Activated T-helper 2 cell treated with anti-CD3 and anti-CD28 coated beads, Interferon-gamma antibody, Interleukin-2, Interleukin-4, amounts not matched to agents 10 μg/mL and 5 μg/mL and 100 μg/mL, durations not matched to agents 14 hours and 24 hours and 36 hours (primary cell): Measurements from ENCODE around the gene FAN1. TPM values are rescaled to one million over a fixed set of nuclear protein-coding genes. Genes with fewer than 3 reads are reported as not detected.

ENCODE experiments used
- DNase-seq: peaks from one replicate; pipeline ENCODE4 v3.0.0; 2021; ENCODE audit warnings: low spot score
- H3K27ac Mint-ChIP-seq: one replicate; pipeline ENCODE4 v1.8.0; 2021; ENCODE audit warnings: mixed read lengths
- H3K27me3 Mint-ChIP-seq: one replicate; pipeline ENCODE4 v1.8.0; 2021; ENCODE audit warnings: low read depth, mixed read lengths
- H3K36me3 Mint-ChIP-seq: one replicate; pipeline ENCODE4 v1.8.0; 2021; ENCODE audit warnings: low read depth, mixed read lengths
- H3K4me1 Mint-ChIP-seq: one replicate; pipeline ENCODE4 v1.8.0; 2021; ENCODE audit warnings: low read depth, mixed read lengths
- H3K4me3 Mint-ChIP-seq: one replicate; pipeline ENCODE4 v1.8.0; 2021; ENCODE audit warnings: low read depth, mild to moderate bottlenecking, moderate library complexity, mixed read lengths
- H3K9me3 Mint-ChIP-seq: one replicate; pipeline ENCODE4 v1.8.0; 2021; ENCODE audit warnings: mixed read lengths
- intact Hi-C: fragments of 100-400 bp; cut with micrococcal nuclease; formaldehyde crosslinking; loops from one replicate; pipeline ENCODE4 v1.15.1; 2023
- total RNA-seq: library from RNA; stranded (reverse); gene quantifications from 2 replicates; pipeline ENCODE4 v1.2.3, GENCODE V29; 2022

The FAN1 gene
- total RNA-seq, 1 donor from 2014 or later = 20.9 TPM

DNA sequence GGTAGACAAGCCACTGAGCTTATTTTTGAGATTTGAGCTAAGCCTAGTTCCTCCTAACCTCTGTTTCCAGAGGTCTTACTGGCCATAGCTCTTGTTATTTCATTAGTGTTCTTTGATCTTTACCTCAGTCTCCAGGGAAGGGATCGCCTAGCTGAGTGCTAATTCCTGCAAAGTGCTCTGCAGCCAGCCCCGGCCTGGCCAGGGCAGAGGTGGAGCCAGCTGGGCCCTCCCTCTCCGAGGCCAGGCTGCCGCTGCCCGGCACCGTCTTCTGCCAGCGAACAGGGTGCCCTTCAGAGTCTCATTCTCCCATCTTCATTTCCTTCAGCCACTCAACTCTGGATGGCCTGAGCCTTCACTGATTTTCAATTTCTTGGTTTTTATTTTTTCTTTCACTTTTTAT is 19.7 kb downstream of the FAN1 start:
- Mint-ChIP-seq H3K4me3 (no peak overlapping the region), H3K27me3 (no peaks in the 10 kb centered on the region), H3K27ac (no peak overlapping the region), H3K36me3 (peaks cover 68% of the 10 kb centered on the region), H3K9me3 (no peaks in the 10 kb centered on the region), H3K4me1 (no peaks in the 10 kb centered on the region)
- intact Hi-C loops = no loop called here
- no peak for DNase-seq

DNA sequence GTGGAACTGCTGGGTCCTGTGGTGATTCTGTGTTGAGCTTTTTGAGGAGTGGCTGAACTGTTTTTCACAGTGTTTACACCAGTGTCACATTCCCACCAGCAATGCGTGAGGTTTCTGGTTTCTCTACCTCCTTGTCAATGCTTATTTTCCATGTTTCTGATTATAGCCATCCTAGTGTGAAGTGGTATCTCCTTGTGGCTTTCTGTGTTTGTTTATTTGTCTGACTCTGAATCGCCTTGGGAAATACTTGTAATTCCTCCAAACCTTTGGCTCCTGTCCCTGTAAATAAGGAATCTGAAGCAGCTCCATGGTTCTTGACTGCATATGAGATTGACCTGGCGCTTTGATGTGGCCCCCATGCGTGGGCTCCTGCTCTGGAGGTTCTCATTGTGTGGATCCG is 20.6 kb downstream of the FAN1 start:
- Mint-ChIP-seq H3K9me3 (no peaks in the 10 kb centered on the region), H3K4me1 (no peaks in the 10 kb centered on the region), H3K4me3 (no peak overlapping the region), H3K27ac (no peak overlapping the region), H3K27me3 (no peaks in the 10 kb centered on the region), H3K36me3 (peaks cover 69% of the 10 kb centered on the region)
- no peak for DNase-seq
- intact Hi-C loops = no loop called here

- H3K4me1 Mint-ChIP-seq = no peaks in the 10 kb centered on the region
- H3K36me3 Mint-ChIP-seq = peaks cover 71% of the 10 kb centered on the region
- H3K4me3 Mint-ChIP-seq = no peak overlapping the region
- intact Hi-C loops = no loop called here
- DNase-seq = no peak
- H3K9me3 Mint-ChIP-seq = no peaks in the 10 kb centered on the region
- no peaks in the 10 kb centered on the region for H3K27me3 Mint-ChIP-seq
- no peak overlapping the region for H3K27ac Mint-ChIP-seq
Measured at GRCh38 chr15:30925686-30926085, 22.0 kb downstream of the FAN1 start.

DNA sequence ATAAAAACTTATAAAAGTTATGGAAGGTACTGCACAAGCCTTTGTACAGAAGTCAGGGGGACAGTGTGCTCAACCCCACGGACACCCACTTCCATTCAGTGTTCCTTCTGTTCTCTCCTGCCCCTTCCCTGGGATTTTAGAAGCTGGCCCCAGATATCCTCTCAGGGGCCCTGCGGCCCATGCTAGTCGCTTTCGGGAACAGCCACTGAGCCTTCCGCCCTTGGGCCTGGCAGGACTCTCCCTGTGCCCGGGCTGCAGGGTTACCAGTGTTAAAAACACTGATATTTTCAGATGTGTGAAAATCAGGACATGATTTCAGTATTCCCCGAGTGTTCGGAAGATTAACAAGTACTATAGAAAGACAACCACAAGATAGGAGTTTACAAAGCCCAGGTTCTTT is 22.4 kb downstream of the FAN1 start:
- Mint-ChIP-seq H3K9me3 (no peaks in the 10 kb centered on the region), H3K36me3 (peaks cover 73% of the 10 kb centered on the region), H3K4me3 (no peak overlapping the region), H3K27me3 (no peaks in the 10 kb centered on the region), H3K4me1 (no peaks in the 10 kb centered on the region), H3K27ac (no peak overlapping the region)
- intact Hi-C loops = no loop called here
- DNase-seq = no peak

DNA sequence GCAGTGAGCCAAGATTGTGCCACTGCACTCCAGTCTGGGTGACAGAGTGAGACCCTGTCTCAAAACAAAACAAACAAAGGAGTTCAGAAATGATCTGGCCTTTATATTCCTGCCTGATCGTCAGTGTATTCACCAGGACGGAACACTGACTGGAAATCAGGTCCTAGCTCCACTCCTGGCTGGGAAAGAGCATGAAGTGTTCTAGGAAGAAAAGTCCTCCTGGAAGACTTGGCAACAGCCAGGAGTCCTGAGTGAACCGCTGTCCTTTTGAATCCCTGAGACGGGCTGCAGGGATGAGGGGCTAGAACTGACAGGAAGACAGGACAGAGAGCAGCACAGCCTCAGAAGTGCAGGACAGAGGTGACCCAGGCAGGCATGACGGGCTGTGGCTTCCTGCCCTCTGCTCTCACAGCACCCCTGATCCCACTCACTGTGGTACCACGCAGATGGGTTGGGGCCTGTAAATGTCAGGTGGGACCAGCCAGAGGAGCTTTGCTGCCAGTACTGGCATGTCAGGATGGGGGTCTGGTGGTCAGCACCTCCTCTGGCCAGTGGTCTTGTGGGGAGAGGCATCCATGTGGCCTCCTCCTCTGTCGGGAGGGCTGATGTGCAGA is 23.5 kb downstream of the FAN1 start:
- no peaks in the 10 kb centered on the region for H3K4me1 Mint-ChIP-seq

DNA sequence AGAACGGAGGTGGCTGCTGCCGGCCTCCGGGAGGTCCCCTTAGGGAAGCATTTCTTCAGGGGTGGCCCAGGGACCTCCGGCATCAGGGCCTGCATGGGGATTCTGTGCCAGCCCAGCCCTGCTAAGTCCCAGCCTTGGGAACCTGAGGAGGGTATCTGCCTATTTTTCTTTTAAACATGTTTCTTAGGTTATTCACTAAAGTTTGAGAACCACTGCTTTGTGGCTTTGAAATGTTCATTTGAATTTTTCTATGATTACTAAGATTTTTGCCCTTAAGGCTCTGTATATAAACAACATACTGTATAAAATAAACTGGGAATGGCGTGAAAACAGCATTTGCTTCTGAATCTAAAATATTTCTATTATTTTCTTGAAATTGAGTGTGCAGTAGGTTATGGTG is 24.4 kb downstream of the FAN1 start:
- intact Hi-C loops = no loop called here

More for the DNA sequence above, 23.5 kb downstream of the FAN1 start:
- no peaks in the 10 kb centered on the region for H3K27me3 Mint-ChIP-seq
- DNase-seq = no peak
- H3K9me3 Mint-ChIP-seq = no peaks in the 10 kb centered on the region
- H3K27ac Mint-ChIP-seq = no peak overlapping the region
- no peak overlapping the region for H3K4me3 Mint-ChIP-seq
- intact Hi-C loops = no loop called here
- peaks cover 72% of the 10 kb centered on the region for H3K36me3 Mint-ChIP-seq

GRCh38 chr15:30929064-30929669 is 25.5 kb downstream of the FAN1 start:
- Mint-ChIP-seq H3K27me3 (no peaks in the 10 kb centered on the region), H3K4me1 (peaks cover 5% of the 10 kb centered on the region), H3K4me3 (no peak overlapping the region), H3K27ac (no peak overlapping the region), H3K36me3 (peaks cover 70% of the 10 kb centered on the region), H3K9me3 (no peaks in the 10 kb centered on the region)
- DNase-seq = no peak
- intact Hi-C loops = no loop called here

More for the DNA sequence above, 24.4 kb downstream of the FAN1 start:
- H3K27ac Mint-ChIP-seq = no peak overlapping the region
- H3K27me3 Mint-ChIP-seq = no peaks in the 10 kb centered on the region
- peaks cover 68% of the 10 kb centered on the region for H3K36me3 Mint-ChIP-seq
- H3K9me3 Mint-ChIP-seq = no peaks in the 10 kb centered on the region
- DNase-seq = no peak
- no peak overlapping the region for H3K4me3 Mint-ChIP-seq
- H3K4me1 Mint-ChIP-seq = peaks cover 2% of the 10 kb centered on the region

DNA sequence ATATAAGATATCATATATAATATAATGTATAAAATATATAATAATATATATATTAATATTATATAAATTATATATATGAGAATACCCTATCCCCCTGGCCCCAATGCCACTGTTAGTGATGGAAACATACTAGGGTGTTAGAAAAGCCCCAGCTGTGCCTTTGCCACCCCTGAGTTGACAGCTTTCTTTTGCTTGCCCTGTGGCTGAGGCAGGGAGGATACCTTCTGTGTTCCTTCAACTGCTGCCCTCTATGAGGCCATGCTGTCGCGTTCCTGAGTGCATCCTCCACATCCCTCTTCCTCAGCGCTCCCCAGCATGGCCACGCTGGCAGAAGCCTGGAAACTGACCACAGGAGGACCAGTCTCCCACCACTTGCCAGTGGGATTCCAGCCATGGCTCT is 26.3 kb downstream of the FAN1 start:
- intact Hi-C loops = no loop called here

GRCh38 chr15:30930422-30930821 is 26.7 kb downstream of the FAN1 start:
- Mint-ChIP-seq H3K36me3 (peaks cover 68% of the 10 kb centered on the region), H3K4me1 (peaks cover 5% of the 10 kb centered on the region), H3K27me3 (no peaks in the 10 kb centered on the region)

More for the DNA sequence above, 26.3 kb downstream of the FAN1 start:
- peaks cover 5% of the 10 kb centered on the region for H3K4me1 Mint-ChIP-seq
- H3K27me3 Mint-ChIP-seq = no peaks in the 10 kb centered on the region
- no peak overlapping the region for H3K27ac Mint-ChIP-seq
- H3K4me3 Mint-ChIP-seq = no peak overlapping the region
- peaks cover 71% of the 10 kb centered on the region for H3K36me3 Mint-ChIP-seq
- no peak for DNase-seq
- no peaks in the 10 kb centered on the region for H3K9me3 Mint-ChIP-seq

GRCh38 chr15:30933293-30933692 is 29.6 kb downstream of the FAN1 start:
- peak overlapping the region; percentile 30 for H3K27ac Mint-ChIP-seq

More at GRCh38 chr15:30930422-30930821, 26.7 kb downstream of the FAN1 start:
- DNase-seq = no peak
- no peak overlapping the region for H3K27ac Mint-ChIP-seq
- no peak overlapping the region for H3K4me3 Mint-ChIP-seq
- H3K9me3 Mint-ChIP-seq = no peaks in the 10 kb centered on the region
- intact Hi-C loops = no loop called here

DNA sequence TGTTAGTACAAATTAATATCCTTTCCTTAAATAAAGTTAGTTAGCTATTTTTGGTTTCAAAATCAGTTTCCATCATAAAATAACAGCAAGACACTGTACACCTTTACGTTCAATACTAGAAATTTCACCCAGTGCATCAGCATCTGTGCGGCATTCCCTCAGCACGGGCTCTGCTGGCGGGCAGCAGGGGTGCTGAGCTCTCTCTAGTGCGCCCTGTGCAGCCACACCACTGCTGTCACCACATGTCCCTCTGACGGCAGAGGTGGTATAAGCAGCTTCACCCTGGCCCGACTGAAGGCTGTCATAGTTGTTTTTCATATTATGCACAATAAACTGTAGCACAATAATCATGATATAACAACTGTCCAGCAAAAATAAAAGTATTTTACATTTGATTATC is 35.4 kb downstream of the FAN1 start:
- Mint-ChIP-seq H3K9me3 (no peaks in the 10 kb centered on the region), H3K4me3 (no peak overlapping the region), H3K36me3 (peaks cover 73% of the 10 kb centered on the region), H3K27me3 (no peaks in the 10 kb centered on the region), H3K27ac (no peak overlapping the region), H3K4me1 (no peaks in the 10 kb centered on the region)
- DNase-seq = no peak
- intact Hi-C loops = no loop called here

More at GRCh38 chr15:30933293-30933692, 29.6 kb downstream of the FAN1 start:
- DNase-seq = no peak
- Mint-ChIP-seq H3K27me3 (no peaks in the 10 kb centered on the region), H3K4me3 (no peak overlapping the region), H3K9me3 (no peaks in the 10 kb centered on the region), H3K4me1 (peaks cover 5% of the 10 kb centered on the region), H3K36me3 (peaks cover 67% of the 10 kb centered on the region)
- intact Hi-C loops = no loop called here

GRCh38 chr15:30940359-30940758 is 36.6 kb downstream of the FAN1 start:
- Mint-ChIP-seq H3K4me3 (no peak overlapping the region), H3K4me1 (no peaks in the 10 kb centered on the region), H3K27ac (no peak overlapping the region), H3K27me3 (no peaks in the 10 kb centered on the region), H3K9me3 (no peaks in the 10 kb centered on the region), H3K36me3 (peaks cover 72% of the 10 kb centered on the region)
- intact Hi-C loops = no loop called here
- no peak for DNase-seq

GRCh38 chr15:30941520-30941919 is 37.8 kb downstream of the FAN1 start:
- Mint-ChIP-seq H3K4me3 (no peak overlapping the region), H3K27me3 (no peaks in the 10 kb centered on the region), H3K27ac (no peak overlapping the region), H3K9me3 (no peaks in the 10 kb centered on the region), H3K36me3 (peaks cover 76% of the 10 kb centered on the region), H3K4me1 (no peaks in the 10 kb centered on the region)
- intact Hi-C loops = no loop called here
- no peak for DNase-seq
